ENCODE data around the gene CBL.

CBL gene

DNA sequence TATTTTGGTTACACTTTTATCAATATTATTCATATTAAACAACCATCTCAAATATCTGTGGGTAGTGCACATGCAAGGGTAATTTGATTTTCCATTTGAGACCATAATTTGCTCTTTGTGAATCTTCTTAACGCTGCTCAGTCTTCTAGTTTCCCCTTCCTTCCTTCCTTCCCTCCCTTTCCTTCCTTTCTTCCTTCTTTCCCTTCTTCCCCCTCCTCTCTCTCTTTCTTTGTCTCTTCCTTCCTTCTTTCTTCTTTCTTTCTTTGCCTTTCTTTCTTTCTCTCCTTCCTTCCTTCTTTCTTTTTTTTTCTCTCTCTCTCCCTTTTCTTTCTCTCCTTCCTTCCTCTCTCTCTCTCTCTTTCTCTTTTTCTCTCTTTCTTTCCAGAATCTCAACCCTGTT is 124.1 kb downstream of the CBL start:
- TF ChIP-seq, protein P1, sequence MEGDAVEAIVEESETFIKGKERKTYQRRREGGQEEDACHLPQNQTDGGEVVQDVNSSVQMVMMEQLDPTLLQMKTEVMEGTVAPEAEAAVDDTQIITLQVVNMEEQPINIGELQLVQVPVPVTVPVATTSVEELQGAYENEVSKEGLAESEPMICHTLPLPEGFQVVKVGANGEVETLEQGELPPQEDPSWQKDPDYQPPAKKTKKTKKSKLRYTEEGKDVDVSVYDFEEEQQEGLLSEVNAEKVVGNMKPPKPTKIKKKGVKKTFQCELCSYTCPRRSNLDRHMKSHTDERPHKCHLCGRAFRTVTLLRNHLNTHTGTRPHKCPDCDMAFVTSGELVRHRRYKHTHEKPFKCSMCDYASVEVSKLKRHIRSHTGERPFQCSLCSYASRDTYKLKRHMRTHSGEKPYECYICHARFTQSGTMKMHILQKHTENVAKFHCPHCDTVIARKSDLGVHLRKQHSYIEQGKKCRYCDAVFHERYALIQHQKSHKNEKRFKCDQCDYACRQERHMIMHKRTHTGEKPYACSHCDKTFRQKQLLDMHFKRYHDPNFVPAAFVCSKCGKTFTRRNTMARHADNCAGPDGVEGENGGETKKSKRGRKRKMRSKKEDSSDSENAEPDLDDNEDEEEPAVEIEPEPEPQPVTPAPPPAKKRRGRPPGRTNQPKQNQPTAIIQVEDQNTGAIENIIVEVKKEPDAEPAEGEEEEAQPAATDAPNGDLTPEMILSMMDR (IDR thresholded peaks at IDR 0.05), result no peak
- no peak for TF ChIP-seq ZFX (IDR thresholded peaks at IDR 0.05; ENCODE audit: borderline replicate concordance)
- H3K27ac ChIP-seq, result no peak overlapping the region

DNA sequence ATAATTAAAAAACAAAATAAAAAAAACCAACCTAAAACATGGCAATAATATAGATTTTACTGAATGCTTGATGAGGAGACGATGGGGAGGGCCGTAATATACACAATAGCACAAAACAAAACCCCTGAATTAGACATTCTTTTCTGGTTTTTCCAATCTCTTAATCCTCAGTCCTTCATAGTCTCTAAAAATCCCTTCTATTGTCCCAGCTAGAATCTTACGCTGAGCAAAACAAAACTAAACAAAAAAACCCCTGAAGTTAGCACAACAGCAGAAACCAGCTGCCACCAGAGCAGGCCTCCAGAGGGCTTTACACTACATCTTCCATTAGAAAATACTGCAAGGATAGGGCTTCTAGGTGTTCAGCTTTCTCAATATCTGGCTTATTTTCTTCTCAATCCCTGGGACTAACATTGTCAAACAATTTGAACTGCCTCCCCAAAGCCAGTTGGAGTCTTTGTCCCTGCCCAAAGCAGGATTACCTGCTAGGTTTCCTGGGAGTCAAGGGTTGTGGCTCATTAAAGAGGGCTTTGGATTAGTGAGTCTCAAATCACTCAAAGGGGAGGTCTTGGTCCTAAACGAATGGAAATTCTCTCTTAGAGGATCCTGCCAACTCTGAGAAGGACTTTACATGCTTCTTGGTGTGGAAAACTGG is 126.1 kb downstream of the CBL start:
- H3K27ac ChIP-seq, result no peak overlapping the region
- no peak for TF ChIP-seq ZFX (IDR thresholded peaks at IDR 0.05; ENCODE audit: borderline replicate concordance)
- TF ChIP-seq, protein P1 (IDR thresholded peaks at IDR 0.05), result no peak

GRCh38 chr11:119334174-119334930 is 128.2 kb downstream of the CBL start, which contains the start of gene RNF26:
Gene RNF26, plus strand, starts transcription at chr11:119334527. Its CDS starts 596 bp downstream, at chr11:119335123.
- peak within 1 kb of the TSS; percentile 79 for H3K27ac ChIP-seq
- TF ChIP-seq ZFX (IDR thresholded peaks at IDR 0.05; ENCODE audit: borderline replicate concordance), result no peak
- TF ChIP-seq, protein P1 (IDR thresholded peaks at IDR 0.05), result no peak

DNA sequence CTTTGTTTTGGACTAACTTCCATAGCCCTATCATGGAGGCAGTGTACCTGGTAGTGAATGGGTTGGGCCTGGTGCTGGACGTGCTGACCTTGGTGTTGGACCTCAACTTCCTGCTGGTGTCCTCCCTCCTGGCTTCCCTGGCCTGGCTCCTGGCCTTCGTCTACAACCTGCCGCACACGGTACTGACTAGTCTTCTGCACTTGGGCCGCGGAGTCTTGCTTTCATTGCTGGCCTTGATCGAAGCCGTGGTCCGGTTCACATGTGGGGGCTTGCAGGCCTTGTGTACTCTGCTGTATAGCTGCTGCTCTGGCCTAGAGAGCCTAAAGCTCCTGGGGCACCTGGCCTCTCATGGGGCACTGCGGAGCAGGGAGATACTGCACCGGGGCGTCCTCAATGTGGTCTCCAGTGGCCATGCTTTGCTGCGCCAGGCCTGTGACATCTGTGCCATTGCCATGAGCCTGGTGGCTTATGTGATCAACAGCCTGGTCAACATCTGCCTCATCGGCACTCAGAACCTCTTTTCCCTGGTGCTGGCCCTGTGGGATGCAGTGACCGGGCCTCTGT is 129.0 kb downstream of the CBL start:
- TF ChIP-seq, protein P1 (IDR thresholded peaks at IDR 0.05), result no peak
- TF ChIP-seq ZFX (IDR thresholded peaks at IDR 0.05; ENCODE audit: borderline replicate concordance), result no peak
- H3K27ac ChIP-seq, result peak overlapping the region; percentile 79

GRCh38 chr11:119335655-119336543 is 129.8 kb downstream of the CBL start:
- no peak for TF ChIP-seq ZFX (IDR thresholded peaks at IDR 0.05; ENCODE audit: borderline replicate concordance)
- TF ChIP-seq, protein P1 (IDR thresholded peaks at IDR 0.05), result no peak
- H3K27ac ChIP-seq, result peak overlapping the region; percentile 79

DNA sequence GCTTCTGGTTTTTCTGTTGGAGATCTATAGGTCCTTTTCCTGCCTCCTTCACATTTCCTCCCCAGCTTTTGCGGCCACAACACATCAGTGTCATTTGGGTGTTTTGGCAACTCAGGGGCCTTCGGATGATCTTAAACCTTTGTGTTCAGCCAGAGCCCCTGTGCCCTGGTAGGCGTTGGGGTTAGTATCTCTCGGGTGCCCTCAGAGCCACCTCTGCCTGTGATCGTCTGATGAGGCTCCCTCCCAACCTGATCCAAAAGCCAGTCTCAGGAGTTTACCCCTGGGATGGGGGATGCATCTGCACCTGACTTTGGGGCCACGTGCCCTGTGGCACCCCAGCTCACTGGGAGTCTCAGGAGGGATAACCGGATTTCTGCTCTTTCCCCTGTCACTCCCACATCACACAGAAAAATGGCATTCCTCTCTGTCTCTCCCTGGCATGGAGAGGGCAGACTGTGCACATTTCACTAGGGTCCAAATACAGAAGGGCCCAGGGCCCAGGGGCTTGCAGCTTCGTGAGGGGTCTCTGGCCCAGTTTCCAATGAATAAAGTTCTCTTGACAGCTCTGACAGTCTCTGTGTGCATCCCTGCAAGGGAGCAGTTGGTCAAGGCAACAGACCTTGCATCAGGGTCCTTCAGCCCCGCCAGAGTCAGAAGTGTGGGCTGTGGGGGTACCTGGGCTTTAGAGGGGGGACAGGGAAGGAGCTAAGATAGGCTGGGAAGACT is 130.8 kb downstream of the CBL start:
- no peak overlapping the region for H3K27ac ChIP-seq
- no peak for TF ChIP-seq ZFX (IDR thresholded peaks at IDR 0.05; ENCODE audit: borderline replicate concordance)
